Measurements from ENCODE around the gene ACTL7B. TPM values are rescaled to one million over a fixed set of nuclear protein-coding genes. Genes with fewer than 3 reads are reported as not detected.

Gene ACTL7B
- total and polyA plus RNA-seq, 2 of the 8 experiments (the other 6 are each of a cell fraction or from before 2014, with no cell fraction given), result not detected

DNA sequence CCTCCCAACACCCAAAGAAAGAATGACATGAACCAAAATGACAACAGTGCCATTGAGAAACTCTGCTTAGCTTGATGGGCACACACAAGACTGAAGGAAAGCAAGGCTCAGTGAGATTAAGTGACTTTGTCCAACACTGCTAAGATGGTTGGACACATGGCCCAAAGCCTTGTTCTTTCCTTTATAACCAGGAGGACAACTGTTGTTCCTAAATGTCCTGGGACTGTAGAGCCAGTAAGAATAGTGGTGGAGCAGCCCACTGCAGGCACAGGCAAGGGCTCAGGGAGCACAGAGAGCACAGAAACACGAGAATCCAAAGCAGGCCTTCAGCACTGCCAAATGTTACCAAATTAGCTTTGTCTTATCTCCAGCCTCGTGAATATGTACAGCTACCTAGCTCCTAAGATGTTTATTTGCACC lies 10.2 kb upstream of the ACTL7B start (continued):
- TF ChIP-seq CTBP2 (IDR thresholded peaks at IDR 0.05; ENCODE audit: borderline replicate concordance, insufficient read depth, insufficient read length, low read length) (no peak), NRF1 (IDR thresholded peaks at IDR 0.05; ENCODE audit: low read depth, low read length) (no peak), CHD2 (IDR thresholded peaks at IDR 0.05; ENCODE audit: low read length) (no peak)
